ENCODE data around the gene MEMO1. TPM values are rescaled to one million over a fixed set of nuclear protein-coding genes. Genes with fewer than 3 reads are reported as not detected.

The MEMO1 gene
- total RNA-seq, 1 experiment from 2014 or later: 49.5 TPM

DNA sequence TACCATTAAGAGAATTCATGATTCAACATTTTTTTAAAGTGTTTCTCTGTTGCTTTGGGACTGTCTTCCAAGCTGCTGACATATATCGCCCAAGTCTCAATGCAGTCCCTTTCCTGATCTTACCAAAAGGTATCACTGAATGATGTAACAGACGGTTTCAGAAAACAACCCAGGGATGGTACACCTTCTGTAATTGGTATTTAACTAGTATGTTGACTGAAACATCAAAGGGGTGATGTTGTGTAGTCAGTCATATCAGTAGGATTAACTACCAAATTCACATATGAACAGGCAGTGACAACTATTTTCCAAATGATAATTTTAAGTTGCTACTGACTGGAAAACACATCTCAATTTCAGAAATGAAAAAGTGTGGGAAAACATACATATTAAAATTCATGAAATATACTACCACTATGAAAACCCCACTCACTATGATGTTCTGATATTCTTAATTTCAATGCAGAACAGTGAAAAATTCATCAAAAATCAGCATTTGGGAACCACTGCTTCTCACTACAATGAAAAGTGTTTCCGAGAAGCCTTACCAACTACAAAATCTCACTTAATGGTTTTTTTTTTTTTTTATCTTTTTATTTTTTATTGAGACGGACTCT, 59.8 kb downstream of the MEMO1 start:
- Histone ChIP-seq H3K27ac (ENCODE audit: low read length) (no peak overlapping the region), H4K20me1 (ENCODE audit: low read length) (peaks cover 20% of the 10 kb centered on the region), H3K4me1 (ENCODE audit: insufficient read depth, low read length) (peaks cover 3% of the 10 kb centered on the region; the same call in 1 of the 2 replicates), H3K4me3 (ENCODE audit: low read length) (no peak overlapping the region), H3K4me2 (ENCODE audit: low read length) (no peak overlapping the region), H3F3A (ENCODE audit: low read length, unreplicated experiment) (no peaks in the 10 kb centered on the region), H2AFZ (ENCODE audit: low read length) (no peak overlapping the region), H3K79me2 (ENCODE audit: low read length) (peaks cover 82% of the 10 kb centered on the region), H3K27me3 (ENCODE audit: low read length) (no peaks in the 10 kb centered on the region), H3K9me2 (replicated peaks; ENCODE audit: low read length) (no peaks in the 10 kb centered on the region), H3K9me3 (ENCODE audit: low read length) (no peaks in the 10 kb centered on the region), H3K36me3 (ENCODE audit: low read depth, low read length) (0 out of 2 replicates have a peak, but pooled peaks cover 2% of the 10 kb centered on the region), H3K9ac (ENCODE audit: low read length) (no peak overlapping the region)
- DNase-seq: no peak
- no TSS peak for BruUV-seq (replicated peaks)
- no peak for TF ChIP-seq EZH2 (IDR thresholded peaks at IDR 0.05; ENCODE audit: low read length, unreplicated experiment)
- TF ChIP-seq EZH2phosphoT487 (IDR thresholded peaks at IDR 0.05; ENCODE audit: borderline replicate concordance, low read length): no peak
- TF ChIP-seq, protein P1, sequence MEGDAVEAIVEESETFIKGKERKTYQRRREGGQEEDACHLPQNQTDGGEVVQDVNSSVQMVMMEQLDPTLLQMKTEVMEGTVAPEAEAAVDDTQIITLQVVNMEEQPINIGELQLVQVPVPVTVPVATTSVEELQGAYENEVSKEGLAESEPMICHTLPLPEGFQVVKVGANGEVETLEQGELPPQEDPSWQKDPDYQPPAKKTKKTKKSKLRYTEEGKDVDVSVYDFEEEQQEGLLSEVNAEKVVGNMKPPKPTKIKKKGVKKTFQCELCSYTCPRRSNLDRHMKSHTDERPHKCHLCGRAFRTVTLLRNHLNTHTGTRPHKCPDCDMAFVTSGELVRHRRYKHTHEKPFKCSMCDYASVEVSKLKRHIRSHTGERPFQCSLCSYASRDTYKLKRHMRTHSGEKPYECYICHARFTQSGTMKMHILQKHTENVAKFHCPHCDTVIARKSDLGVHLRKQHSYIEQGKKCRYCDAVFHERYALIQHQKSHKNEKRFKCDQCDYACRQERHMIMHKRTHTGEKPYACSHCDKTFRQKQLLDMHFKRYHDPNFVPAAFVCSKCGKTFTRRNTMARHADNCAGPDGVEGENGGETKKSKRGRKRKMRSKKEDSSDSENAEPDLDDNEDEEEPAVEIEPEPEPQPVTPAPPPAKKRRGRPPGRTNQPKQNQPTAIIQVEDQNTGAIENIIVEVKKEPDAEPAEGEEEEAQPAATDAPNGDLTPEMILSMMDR (conservative IDR thresholded peaks at IDR 0.05; ENCODE audit: low read depth, low read length): no peak
- ChIA-PET CTCF (no interaction called here), POLR2A (ENCODE audit: unreplicated experiment) (no interaction called here)
- intact Hi-C loops (cut with micrococcal nuclease): no loop called here
- no peak for ATAC-seq

DNA sequence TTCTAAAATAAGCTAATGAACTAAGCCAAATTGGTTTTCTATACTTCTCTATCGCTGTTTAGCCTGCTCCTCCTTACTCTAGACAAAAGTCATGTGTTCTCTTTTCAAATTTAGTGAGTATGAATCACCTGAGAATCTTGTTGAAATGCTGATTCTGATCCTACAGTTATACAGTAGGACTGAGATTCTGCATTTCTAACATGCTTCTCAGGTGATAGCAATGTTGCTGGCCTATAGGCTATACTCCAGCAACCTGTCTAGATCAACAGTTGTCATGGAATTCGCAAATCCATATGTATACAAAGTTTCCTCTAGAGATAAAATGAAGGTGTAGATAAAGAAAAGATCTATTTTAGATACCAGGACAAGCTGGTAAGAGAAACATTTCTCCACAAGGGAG, 62.9 kb downstream of the MEMO1 start:
- H3K36me3 ChIP-seq (ENCODE audit: low read depth, low read length): no peaks in the 10 kb centered on the region
- TF ChIP-seq EZH2phosphoT487 (IDR thresholded peaks at IDR 0.05; ENCODE audit: borderline replicate concordance, low read length) (no peak), EZH2 (IDR thresholded peaks at IDR 0.05; ENCODE audit: low read length, unreplicated experiment) (no peak)
- TF ChIP-seq, protein P1 (conservative IDR thresholded peaks at IDR 0.05; ENCODE audit: low read depth, low read length): no peak
- no peaks in the 10 kb centered on the region for H3K9me3 ChIP-seq (ENCODE audit: low read length)
- H3K27ac ChIP-seq (ENCODE audit: low read length): no peak overlapping the region
- H3K4me1 ChIP-seq (ENCODE audit: insufficient read depth, low read length): peaks cover 12% of the 10 kb centered on the region; the same call in 1 of the 2 replicates
- CTCF ChIA-PET: no interaction called here
- no peak overlapping the region for H3K4me2 ChIP-seq (ENCODE audit: low read length)
- no TSS peak for BruUV-seq (replicated peaks)
- H3K4me3 ChIP-seq (ENCODE audit: low read length): no peak overlapping the region
- no peak overlapping the region for H3K9ac ChIP-seq (ENCODE audit: low read length)
- intact Hi-C loops (cut with micrococcal nuclease): no loop called here
- ATAC-seq (no peak), DNase-seq (no peak)
- no peaks in the 10 kb centered on the region for H3K27me3 ChIP-seq (ENCODE audit: low read length)
- H3K9me2 ChIP-seq (replicated peaks; ENCODE audit: low read length): no peaks in the 10 kb centered on the region
- H2AFZ ChIP-seq (ENCODE audit: low read length): no peak overlapping the region
- POLR2A ChIA-PET (ENCODE audit: unreplicated experiment): no interaction called here
- H3F3A ChIP-seq (ENCODE audit: low read length, unreplicated experiment): no peaks in the 10 kb centered on the region
- H3K79me2 ChIP-seq (ENCODE audit: low read length): peaks cover 89% of the 10 kb centered on the region
- H4K20me1 ChIP-seq (ENCODE audit: low read length): peaks cover 38% of the 10 kb centered on the region

DNA sequence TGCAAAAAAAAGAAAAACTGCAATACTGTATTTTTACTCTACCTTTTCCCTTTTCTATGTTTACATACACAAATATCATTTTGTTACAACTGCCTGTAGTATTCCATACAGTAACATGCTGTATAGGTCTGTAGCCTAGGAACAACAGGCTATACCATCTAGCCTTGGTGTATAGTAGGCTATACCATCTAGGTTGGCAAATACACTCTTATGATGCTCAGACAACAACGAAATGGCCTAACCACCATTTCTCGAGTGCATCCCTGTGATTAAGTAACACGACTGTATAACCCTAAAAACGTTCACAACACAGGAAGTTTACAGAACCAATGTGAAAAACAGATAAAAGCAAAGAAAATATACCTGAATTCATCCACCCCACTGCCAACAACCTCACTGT, 64.0 kb downstream of the MEMO1 start:
- H3K9ac ChIP-seq (ENCODE audit: low read length): no peak overlapping the region
- peaks cover 38% of the 10 kb centered on the region for H4K20me1 ChIP-seq (ENCODE audit: low read length)
- H3K36me3 ChIP-seq (ENCODE audit: low read depth, low read length): peaks cover under 1% of the 10 kb centered on the region; the same call in 1 of the 2 replicates
- intact Hi-C loops (cut with micrococcal nuclease): no loop called here
- no peaks in the 10 kb centered on the region for H3F3A ChIP-seq (ENCODE audit: low read length, unreplicated experiment)
- no TSS peak for BruUV-seq (replicated peaks)
- peaks cover 81% of the 10 kb centered on the region for H3K79me2 ChIP-seq (ENCODE audit: low read length)
- CTCF ChIA-PET: no interaction called here
- H3K27ac ChIP-seq (ENCODE audit: low read length): no peak overlapping the region
- no peak overlapping the region for H2AFZ ChIP-seq (ENCODE audit: low read length)
- no peaks in the 10 kb centered on the region for H3K9me2 ChIP-seq (replicated peaks; ENCODE audit: low read length)
- no peaks in the 10 kb centered on the region for H3K9me3 ChIP-seq (ENCODE audit: low read length)
- POLR2A ChIA-PET (ENCODE audit: unreplicated experiment): no interaction called here
- ATAC-seq (no peak), DNase-seq (no peak)
- H3K27me3 ChIP-seq (ENCODE audit: low read length): no peaks in the 10 kb centered on the region
- H3K4me1 ChIP-seq (ENCODE audit: insufficient read depth, low read length): peaks cover 12% of the 10 kb centered on the region; the same call in 1 of the 2 replicates
- TF ChIP-seq, protein P1 (conservative IDR thresholded peaks at IDR 0.05; ENCODE audit: low read depth, low read length): no peak
- TF ChIP-seq EZH2phosphoT487 (IDR thresholded peaks at IDR 0.05; ENCODE audit: borderline replicate concordance, low read length) (no peak), EZH2 (IDR thresholded peaks at IDR 0.05; ENCODE audit: low read length, unreplicated experiment) (no peak)
- no peak overlapping the region for H3K4me3 ChIP-seq (ENCODE audit: low read length)
- H3K4me2 ChIP-seq (ENCODE audit: low read length): no peak overlapping the region

Measured in PC-3 (cell line).